Activated CD4-positive, alpha-beta T cell treated with anti-CD3 and anti-CD28 coated beads for 36 hours (primary cell): ENCODE data around the gene PTP4A1. TPM values are rescaled to one million over a fixed set of nuclear protein-coding genes. Genes with fewer than 3 reads are reported as not detected.

Experiments used
- ATAC-seq: fragments of 200-7000 bp; cut with Tn5 transposase; one replicate; pipeline ENCODE4 v1.10.0; 2021; ENCODE audit warnings: mild to moderate bottlenecking, moderate library complexity
- CTCF ChIA-PET: fragments of 350-600 bp; sonication (Branson Sonifier 250); formaldehyde crosslinking; loops from one replicate; lab custom pipeline; 2021; ENCODE audit warnings: antibody characterized with exemption; lab: Charles Lee
- POLR2A ChIA-PET: fragments of 350-600 bp; sonication (Branson Sonifier 250); formaldehyde crosslinking; loops from one replicate; lab custom pipeline; 2021; ENCODE audit warnings: antibody characterized with exemption, inconsistent platforms; lab: Charles Lee
- DNase-seq: peaks from one replicate; pipeline ENCODE4 v3.0.0-alpha.2; 2020
- H3K27ac Mint-ChIP-seq: one replicate; pipeline ENCODE4 v1.8.0; 2021; ENCODE audit warnings: mixed read lengths
- H3K27me3 Mint-ChIP-seq: one replicate; pipeline ENCODE4 v1.8.0; 2021; ENCODE audit warnings: mixed read lengths
- H3K36me3 Mint-ChIP-seq: one replicate; pipeline ENCODE4 v1.8.0; 2021; ENCODE audit warnings: low read depth, mixed read lengths
- H3K4me1 Mint-ChIP-seq: one replicate; pipeline ENCODE4 v1.8.0; 2021; ENCODE audit warnings: mixed read lengths
- H3K4me3 Mint-ChIP-seq: one replicate; pipeline ENCODE4 v1.8.0; 2021; ENCODE audit warnings: mild to moderate bottlenecking, moderate library complexity, mixed read lengths
- H3K9me3 Mint-ChIP-seq: one replicate; pipeline ENCODE4 v1.8.0; 2021; ENCODE audit warnings: low read depth, mixed read lengths
- intact Hi-C, 2 experiments: fragments of 100-400 bp; cut with DNase I in 1 of 2; cut with micrococcal nuclease in 1 of 2; formaldehyde crosslinking; loops; one replicate each; pipeline versions ENCODE4 v1.14.2 to v1.15.1; 2022 to 2024; cut with DNase I, micrococcal nuclease
- total RNA-seq, 2 experiments: library from RNA; stranded (reverse); gene quantifications; one replicate each; pipeline ENCODE4 v1.2.3, GENCODE V29; 2021

The PTP4A1 gene
- total RNA-seq, 2 experiments from 2014 or later, result 42.6 to 51.9 TPM

- Mint-ChIP-seq H3K9me3 (no peaks in the 10 kb centered on the region), H3K27ac (no peak overlapping the region), H3K36me3 (no peaks in the 10 kb centered on the region), H3K4me1 (no peaks in the 10 kb centered on the region), H3K4me3 (no peak overlapping the region), H3K27me3 (peaks cover 10% of the 10 kb centered on the region)
- POLR2A ChIA-PET, result no interaction called here
- CTCF ChIA-PET, result no interaction called here
- DNase-seq (no peak), ATAC-seq (no peak)
- intact Hi-C loops, result no loop called here
These were observed 34.9 kb upstream of the PTP4A1 start for GRCh38 chr6:63537201-63537958.

DNA sequence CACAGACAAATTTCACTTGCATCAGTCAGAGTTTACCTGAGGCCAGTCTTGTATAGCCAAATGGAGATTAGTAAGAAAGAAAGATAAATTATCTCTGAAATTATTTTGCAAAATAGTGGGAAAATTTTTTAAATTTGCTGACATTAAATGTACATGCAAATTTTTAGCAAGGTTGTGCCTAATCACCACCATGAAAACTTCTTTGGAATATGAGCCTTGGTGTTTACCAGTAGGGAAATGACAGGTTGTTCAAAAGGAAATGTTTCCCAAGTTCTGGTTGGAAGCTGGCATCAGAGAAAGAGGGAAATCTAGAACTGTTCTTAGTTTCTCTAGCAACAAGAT is 34.4 kb upstream of the PTP4A1 start:
- Mint-ChIP-seq H3K4me3 (no peak overlapping the region), H3K9me3 (no peaks in the 10 kb centered on the region), H3K27me3 (peaks cover 15% of the 10 kb centered on the region), H3K36me3 (no peaks in the 10 kb centered on the region), H3K27ac (no peak overlapping the region), H3K4me1 (no peaks in the 10 kb centered on the region)
- CTCF ChIA-PET, result no interaction called here
- no peak for DNase-seq
- intact Hi-C loops, result no loop called here
- no peak for ATAC-seq
- POLR2A ChIA-PET, result no interaction called here

GRCh38 chr6:63538550-63538949 is 33.7 kb upstream of the PTP4A1 start:
- no peak for ATAC-seq
- ChIA-PET POLR2A (no interaction called here), CTCF (no interaction called here)
- Mint-ChIP-seq H3K27me3 (peaks cover 16% of the 10 kb centered on the region), H3K4me1 (no peaks in the 10 kb centered on the region), H3K4me3 (no peak overlapping the region), H3K27ac (no peak overlapping the region), H3K36me3 (no peaks in the 10 kb centered on the region), H3K9me3 (no peaks in the 10 kb centered on the region)
- intact Hi-C loops, result no loop called here
- DNase-seq, result no peak

DNA sequence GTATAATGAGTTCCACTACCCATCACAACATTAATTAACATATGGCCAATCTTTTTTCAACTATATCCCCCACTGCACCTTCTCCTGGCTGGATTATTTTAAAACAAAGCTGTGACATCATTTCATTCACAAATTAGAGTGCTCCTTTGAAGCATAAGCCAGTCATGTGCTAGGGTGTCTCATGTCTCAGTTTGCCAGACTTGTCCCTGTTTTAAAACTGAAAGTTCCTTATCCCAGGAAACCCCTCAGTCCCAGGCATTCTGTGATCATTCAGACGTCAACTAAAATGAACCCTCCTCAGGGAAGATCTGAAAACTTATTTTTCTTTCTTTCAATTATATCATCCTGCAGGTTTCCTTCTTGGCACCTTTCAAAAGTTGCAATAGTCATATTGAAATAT is 29.3 kb upstream of the PTP4A1 start:
- DNase-seq (no peak), ATAC-seq (no peak)
- Mint-ChIP-seq H3K4me3 (no peak overlapping the region), H3K27me3 (peaks cover 28% of the 10 kb centered on the region), H3K9me3 (no peaks in the 10 kb centered on the region), H3K36me3 (no peaks in the 10 kb centered on the region), H3K4me1 (no peaks in the 10 kb centered on the region), H3K27ac (no peak overlapping the region)
- ChIA-PET CTCF (interaction anchor here (1.3 kb wide), 1 partner anchor 222 kb away, joined by 4 read pairs; no protein-coding TSS in a partner anchor), POLR2A (no interaction called here)
- intact Hi-C loops, result no loop called here

GRCh38 chr6:63543982-63544381 is 28.3 kb upstream of the PTP4A1 start:
- no peaks in the 10 kb centered on the region for H3K36me3 Mint-ChIP-seq
- H3K4me3 Mint-ChIP-seq, result no peak overlapping the region
- H3K27ac Mint-ChIP-seq, result no peak overlapping the region

GRCh38 chr6:63546236-63546635 is 26.0 kb upstream of the PTP4A1 start:
- Mint-ChIP-seq H3K27ac (no peak overlapping the region), H3K27me3 (peaks cover 23% of the 10 kb centered on the region), H3K9me3 (no peaks in the 10 kb centered on the region), H3K4me3 (no peak overlapping the region), H3K4me1 (no peaks in the 10 kb centered on the region), H3K36me3 (no peaks in the 10 kb centered on the region)
- POLR2A ChIA-PET, result no interaction called here
- DNase-seq, result no peak
- intact Hi-C loops, result no loop called here
- no peak for ATAC-seq
- CTCF ChIA-PET, result no interaction called here

More at GRCh38 chr6:63543982-63544381, 28.3 kb upstream of the PTP4A1 start:
- intact Hi-C loops, result no loop called here
- ATAC-seq (no peak), DNase-seq (no peak)
- Mint-ChIP-seq H3K27me3 (peaks cover 29% of the 10 kb centered on the region), H3K4me1 (no peaks in the 10 kb centered on the region), H3K9me3 (no peaks in the 10 kb centered on the region)
- ChIA-PET CTCF (interaction anchor here (1.3 kb wide), 1 partner anchor 221 kb away, joined by 4 read pairs; no protein-coding TSS in a partner anchor), POLR2A (no interaction called here)

DNA sequence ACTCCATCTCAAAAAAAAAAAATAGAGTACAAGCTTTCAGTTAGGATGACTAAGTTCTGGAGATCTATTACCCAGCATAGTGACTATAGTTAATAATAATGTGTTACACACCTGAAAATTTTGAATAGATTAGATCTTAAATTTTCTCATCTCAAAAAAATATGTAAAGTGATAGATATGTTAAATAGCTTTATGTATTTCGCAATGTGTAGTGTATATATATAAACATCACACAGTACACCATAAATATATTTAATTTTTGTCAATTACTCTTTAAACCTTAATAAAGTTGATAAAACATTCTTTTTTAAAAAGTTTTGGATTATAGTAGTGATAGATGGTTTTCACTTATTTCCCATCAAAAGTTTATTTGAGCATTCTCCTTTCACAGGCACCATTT is 25.6 kb upstream of the PTP4A1 start:
- no peak overlapping the region for H3K4me3 Mint-ChIP-seq
- no peak for ATAC-seq

GRCh38 chr6:63549076-63549475 is 23.2 kb upstream of the PTP4A1 start:
- no peaks in the 10 kb centered on the region for H3K4me1 Mint-ChIP-seq
- H3K36me3 Mint-ChIP-seq, result no peaks in the 10 kb centered on the region
- ChIA-PET CTCF (no interaction called here), POLR2A (interaction anchor here (0.7 kb wide), 1 partner anchor 17 kb away, joined by 3 read pairs; no protein-coding TSS in a partner anchor)
- H3K27me3 Mint-ChIP-seq, result peaks cover 13% of the 10 kb centered on the region
- ATAC-seq (no peak), DNase-seq (no peak)
- H3K9me3 Mint-ChIP-seq, result no peaks in the 10 kb centered on the region
- no peak overlapping the region for H3K4me3 Mint-ChIP-seq
- intact Hi-C loops, result no loop called here
- H3K27ac Mint-ChIP-seq, result no peak overlapping the region

More for the DNA sequence above, 25.6 kb upstream of the PTP4A1 start:
- Mint-ChIP-seq H3K4me1 (no peaks in the 10 kb centered on the region), H3K27me3 (peaks cover 20% of the 10 kb centered on the region), H3K27ac (no peak overlapping the region), H3K9me3 (no peaks in the 10 kb centered on the region), H3K36me3 (no peaks in the 10 kb centered on the region)
- no peak for DNase-seq
- intact Hi-C loops, result no loop called here
- CTCF ChIA-PET, result no interaction called here
- POLR2A ChIA-PET, result no interaction called here

GRCh38 chr6:63553208-63553607 is 19.1 kb upstream of the PTP4A1 start:
- Mint-ChIP-seq H3K27ac (no peak overlapping the region), H3K36me3 (no peaks in the 10 kb centered on the region), H3K27me3 (peaks cover 6% of the 10 kb centered on the region), H3K4me3 (no peak overlapping the region), H3K9me3 (no peaks in the 10 kb centered on the region), H3K4me1 (no peaks in the 10 kb centered on the region)
- ChIA-PET CTCF (no interaction called here), POLR2A (no interaction called here)
- no peak for ATAC-seq
- intact Hi-C loops, result no loop called here
- no peak for DNase-seq

DNA sequence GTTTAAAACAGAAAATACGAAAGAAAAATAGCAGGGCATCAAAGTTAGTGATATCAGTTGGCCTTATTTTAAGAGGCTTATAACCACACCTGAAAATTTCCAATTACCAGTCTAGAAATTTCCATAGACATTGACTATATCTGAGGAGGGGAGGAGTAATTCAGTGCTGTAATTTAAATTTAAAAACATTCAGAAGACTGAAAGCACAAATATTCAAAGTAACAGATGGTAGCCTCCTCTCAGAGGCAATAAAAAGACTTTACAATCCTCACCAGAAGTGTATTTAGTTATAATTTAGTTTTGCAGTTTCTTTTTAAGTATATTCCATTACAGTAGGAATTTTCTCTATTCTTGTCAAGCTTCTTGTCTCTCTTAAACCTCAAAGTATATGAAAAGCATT is 18.4 kb upstream of the PTP4A1 start:
- ATAC-seq, result no peak
- Mint-ChIP-seq H3K4me3 (no peak overlapping the region), H3K27me3 (peaks cover 9% of the 10 kb centered on the region), H3K36me3 (no peaks in the 10 kb centered on the region), H3K4me1 (no peaks in the 10 kb centered on the region), H3K27ac (no peak overlapping the region), H3K9me3 (no peaks in the 10 kb centered on the region)
- ChIA-PET POLR2A (no interaction called here), CTCF (interaction anchor here (0.9 kb wide), 1 partner anchor 13 kb away, joined by 3 read pairs; no protein-coding TSS in a partner anchor)
- DNase-seq, result no peak
- intact Hi-C loops, result no loop called here

- no peaks in the 10 kb centered on the region for H3K9me3 Mint-ChIP-seq
- no peak for DNase-seq
- no peak for ATAC-seq
- POLR2A ChIA-PET, result no interaction called here
- no peak overlapping the region for H3K4me3 Mint-ChIP-seq
- no peak overlapping the region for H3K27ac Mint-ChIP-seq
- no peaks in the 10 kb centered on the region for H3K4me1 Mint-ChIP-seq
- CTCF ChIA-PET, result no interaction called here
- intact Hi-C loops, result no loop called here
- H3K36me3 Mint-ChIP-seq, result no peaks in the 10 kb centered on the region
- peaks cover 9% of the 10 kb centered on the region for H3K27me3 Mint-ChIP-seq
These were observed 17.5 kb upstream of the PTP4A1 start for GRCh38 chr6:63554782-63555181.

DNA sequence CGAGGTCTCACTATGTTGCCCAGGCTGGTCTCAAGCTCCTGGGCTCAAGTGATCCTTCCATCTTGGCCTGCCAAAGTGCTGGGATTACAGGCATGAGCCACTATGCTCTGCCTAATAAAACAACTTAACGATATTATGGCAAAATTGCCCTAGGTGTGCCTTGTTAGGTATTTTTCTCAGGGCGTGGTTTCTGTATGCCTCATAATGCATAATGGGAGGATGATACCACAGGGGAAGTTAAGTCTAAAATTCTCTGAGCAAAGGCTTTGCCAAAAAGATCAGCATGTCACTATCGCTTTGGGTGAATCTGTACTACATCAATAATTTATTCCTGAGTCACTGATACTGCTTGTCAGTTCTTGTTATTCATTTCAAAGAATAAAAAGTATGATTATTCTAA is 15.9 kb upstream of the PTP4A1 start:
- peaks cover 12% of the 10 kb centered on the region for H3K27me3 Mint-ChIP-seq
- no peak for DNase-seq
- ChIA-PET CTCF (no interaction called here), POLR2A (no interaction called here)
- H3K36me3 Mint-ChIP-seq, result no peaks in the 10 kb centered on the region
- H3K4me3 Mint-ChIP-seq, result no peak overlapping the region
- H3K9me3 Mint-ChIP-seq, result no peaks in the 10 kb centered on the region
- no peak overlapping the region for H3K27ac Mint-ChIP-seq
- intact Hi-C loops, result no loop called here
- no peaks in the 10 kb centered on the region for H3K4me1 Mint-ChIP-seq
- ATAC-seq, result no peak
